ENCODE results near the gene BRINP3. TPM values are rescaled to one million over a fixed set of nuclear protein-coding genes. Genes with fewer than 3 reads are reported as not detected.

Gene BRINP3
- total RNA-seq, 1 experiment from 2014 or later, result not detected

DNA sequence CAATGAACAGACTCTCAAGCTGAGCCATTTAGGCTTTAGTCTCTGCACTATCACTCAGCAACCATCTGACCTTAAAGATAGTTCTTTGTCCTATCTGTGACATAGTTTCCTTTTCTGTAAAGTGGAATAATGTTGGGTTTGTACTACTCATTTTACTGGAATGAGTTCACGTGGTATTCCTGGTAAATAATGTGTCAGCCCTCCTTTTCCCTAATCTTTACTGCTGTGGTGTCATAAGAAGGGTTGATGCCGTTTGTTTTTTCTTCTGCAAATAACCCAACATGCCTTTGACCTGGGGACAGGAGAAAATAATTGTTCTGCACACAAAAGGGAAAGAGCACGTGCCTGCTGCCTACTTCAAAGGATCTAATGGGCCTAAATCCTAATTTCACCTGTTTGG, 297.8 kb downstream of the BRINP3 start:
- H3K79me1 ChIP-seq (ENCODE audit: insufficient read depth, low read depth, low read length, poor library complexity, severe bottlenecking), result no peaks in the 10 kb centered on the region
- H3K14ac ChIP-seq (ENCODE audit: insufficient read depth, low read length), result no peak overlapping the region
- H3K79me2 ChIP-seq (ENCODE audit: insufficient read depth, low read length), result no peaks in the 10 kb centered on the region
- Mint-ChIP-seq H3K4me3 (no peak overlapping the region), H3K9me3 (no peaks in the 10 kb centered on the region), H3K36me3 (ENCODE audit: insufficient read depth in 1 of 3, low read depth in 3 of 3) (no peaks in the 10 kb centered on the region), H3K27ac (no peak overlapping the region), H3K27me3 (ENCODE audit: low read depth) (no peaks in the 10 kb centered on the region), H3K4me1 (no peaks in the 10 kb centered on the region)
- no peak overlapping the region for H2BK15ac ChIP-seq (ENCODE audit: low read depth, low read length)
- no peak overlapping the region for H3K56ac ChIP-seq (ENCODE audit: insufficient read length, low read depth, low read length)
- H4K20me1 ChIP-seq (ENCODE audit: control insufficient read depth, insufficient read depth, insufficient read length), result no peaks in the 10 kb centered on the region
- H3K4ac ChIP-seq (ENCODE audit: low read depth, low read length), result no peak overlapping the region
- H2BK5ac ChIP-seq (ENCODE audit: insufficient read length, low read length), result no peak overlapping the region
- no peak overlapping the region for H3K9ac ChIP-seq (ENCODE audit: extremely low read depth, insufficient read length, low read length)
- H4K91ac ChIP-seq (ENCODE audit: insufficient read length, low read depth, low read length), result no peak overlapping the region
- no peaks in the 10 kb centered on the region for H3K4me1 ChIP-seq (ENCODE audit: insufficient read depth, low read length)
- WGBS (ENCODE audit: extremely low coverage, insufficient read length, low lambda C conversion rate), result no CpG with 5 or more reads among the region's 3 CpGs
- H4K8ac ChIP-seq (replicated peaks; ENCODE audit: insufficient read length, low read depth, low read length), result no peak overlapping the region
- H3K23me2 ChIP-seq (ENCODE audit: insufficient read length, low read depth, low read length, poor library complexity, severe bottlenecking), result no peaks in the 10 kb centered on the region
- no peak overlapping the region for H3K4me2 ChIP-seq (ENCODE audit: insufficient read depth, insufficient read length, low read length)
- no peak overlapping the region for H2BK12ac ChIP-seq (ENCODE audit: insufficient read length, low read depth, low read length)
- no peak overlapping the region for H3K18ac ChIP-seq (ENCODE audit: insufficient read length, low read depth, low read length)
- no peak overlapping the region for H4K5ac ChIP-seq (ENCODE audit: insufficient read length, low read depth, low read length)
- no peaks in the 10 kb centered on the region for H3K27me3 ChIP-seq (ENCODE audit: insufficient read depth, low read length)
- H3T11ph ChIP-seq (ENCODE audit: low read length), result no peak overlapping the region
- H2AK5ac ChIP-seq (ENCODE audit: insufficient read length, low read length), result no peak overlapping the region
- DNase-seq, result no peak
- no peak overlapping the region for H3K27ac ChIP-seq (ENCODE audit: insufficient read length, low read depth, low read length)
- H3K9me3 ChIP-seq (ENCODE audit: control insufficient read depth, low read depth, low read length), result no peaks in the 10 kb centered on the region
- no peak overlapping the region for H2BK20ac ChIP-seq (ENCODE audit: low read depth, low read length, poor library complexity, severe bottlenecking)
- no peak overlapping the region for H2AFZ ChIP-seq (ENCODE audit: low read length)
- H3K23ac ChIP-seq (ENCODE audit: insufficient read length, low read depth, low read length), result no peak overlapping the region
- TF ChIP-seq, protein P1, sequence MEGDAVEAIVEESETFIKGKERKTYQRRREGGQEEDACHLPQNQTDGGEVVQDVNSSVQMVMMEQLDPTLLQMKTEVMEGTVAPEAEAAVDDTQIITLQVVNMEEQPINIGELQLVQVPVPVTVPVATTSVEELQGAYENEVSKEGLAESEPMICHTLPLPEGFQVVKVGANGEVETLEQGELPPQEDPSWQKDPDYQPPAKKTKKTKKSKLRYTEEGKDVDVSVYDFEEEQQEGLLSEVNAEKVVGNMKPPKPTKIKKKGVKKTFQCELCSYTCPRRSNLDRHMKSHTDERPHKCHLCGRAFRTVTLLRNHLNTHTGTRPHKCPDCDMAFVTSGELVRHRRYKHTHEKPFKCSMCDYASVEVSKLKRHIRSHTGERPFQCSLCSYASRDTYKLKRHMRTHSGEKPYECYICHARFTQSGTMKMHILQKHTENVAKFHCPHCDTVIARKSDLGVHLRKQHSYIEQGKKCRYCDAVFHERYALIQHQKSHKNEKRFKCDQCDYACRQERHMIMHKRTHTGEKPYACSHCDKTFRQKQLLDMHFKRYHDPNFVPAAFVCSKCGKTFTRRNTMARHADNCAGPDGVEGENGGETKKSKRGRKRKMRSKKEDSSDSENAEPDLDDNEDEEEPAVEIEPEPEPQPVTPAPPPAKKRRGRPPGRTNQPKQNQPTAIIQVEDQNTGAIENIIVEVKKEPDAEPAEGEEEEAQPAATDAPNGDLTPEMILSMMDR (conservative IDR thresholded peaks at IDR 0.05), result no peak
- H2BK120ac ChIP-seq (ENCODE audit: low read depth, low read length, poor library complexity, severe bottlenecking), result no peak overlapping the region
